Left lung (tissue), 10 donors: ENCODE data around the gene MAPK4. TPM values are rescaled to one million over a fixed set of nuclear protein-coding genes. Genes with fewer than 3 reads are reported as not detected.
A peak's percentile ranks its signal among the peaks of the same experiment; 100 is the strongest.

Source experiments
- ATAC-seq: fragments of 200-7000 bp; cut with Tn5 transposase; one replicate; pipeline ENCODE4 v1.9.1; 2020; ENCODE audit warnings: moderate library complexity
- DNase-seq, 4 donors: peaks; one replicate each; pipeline ENCODE4 v3.0.0-alpha.2; 2013 to 2020
- H3K27ac ChIP-seq, 2 donors: fragments of 200-600 bp; sonication (generic) in 1 of 2; one replicate each; pipeline versions ENCODE4 v1.5.0 to v1.8.0; 2020 to 2021
- H3K27me3 ChIP-seq, 2 donors: fragments of 200-600 bp; sonication (generic) in 1 of 2; one replicate each; pipeline versions ENCODE4 v1.5.0 to v1.8.0; 2020 to 2021
- H3K36me3 ChIP-seq, 2 donors: fragments of 200-600 bp; sonication (generic) in 1 of 2; one replicate each; pipeline versions ENCODE4 v1.5.0 to v1.8.0; 2020 to 2021
- H3K4me1 ChIP-seq, 2 donors: fragments of 200-600 bp; one replicate each; pipeline ENCODE4 v1.8.0; 2021
- H3K4me3 ChIP-seq, 2 donors: fragments of 200-600 bp; sonication (generic) in 1 of 2; one replicate each; pipeline versions ENCODE4 v1.5.0 to v1.8.0; 2020 to 2021; ENCODE audit warnings: mild to moderate bottlenecking in 1 of 2
- H3K9me3 ChIP-seq, 2 donors: fragments of 200-600 bp; sonication (generic) in 1 of 2; one replicate each; pipeline versions ENCODE4 v1.5.0 to v1.8.0; 2020 to 2021
- CTCF ChIP-seq, 2 donors: fragments of 200-600 bp; sonication (generic) in 1 of 2; IDR thresholded peaks; one replicate each; pipeline versions ENCODE4 v1.5.0 to v1.8.0; 2021; ENCODE audit warnings: antibody characterized with exemption in 2 of 2
- intact Hi-C, 2 donors: fragments of 100-400 bp; cut with DNase I; formaldehyde crosslinking; loops; one replicate each; pipeline versions ENCODE4 v1.11.2 to v1.14.2; 2022
- polyA plus RNA-seq, 6 donors: library from polyadenylated mRNA; unstranded; fragments of 120-200 nt; gene quantifications; one replicate each; pipeline ENCODE4 v1.2.1, GENCODE V29; 2013; ENCODE audit not compliant: insufficient read length in 6 of 6
- total RNA-seq, 2 donors: library from RNA; stranded (reverse); fragmentation: NEBNext Ultra II Directional; extraction: Animal tissue kit (Norgen Biotek cat#: 25700); gene quantifications; one replicate each; pipeline ENCODE4 v1.2.1, GENCODE V29; 2021
- donor health status: DM: no; HTN: yes; CAD: no.
- donor health status: DM: no; HTN: no; CAD: no.

The MAPK4 gene
- total and polyA plus RNA-seq, 8 donors, result 0.55 to 2.1 (median 1.3) TPM

- Histone ChIP-seq H3K27ac (no peak overlapping the region), H3K27me3 (no peaks in the 10 kb centered on the region), H3K36me3 (no peaks in the 10 kb centered on the region), H3K4me3 (no peak overlapping the region), H3K4me1 (no peaks in the 10 kb centered on the region), H3K9me3 (peaks cover 0 to 11% of the 10 kb centered on the region in 2 donors)
- DNase-seq (no peak), ATAC-seq (no peak)
- no peak for TF ChIP-seq CTCF (IDR thresholded peaks at IDR 0.05)
- intact Hi-C loops, result no loop called here
Measured at GRCh38 chr18:50579061-50579774, 19.3 kb downstream of the MAPK4 start.

GRCh38 chr18:50581517-50581916, 21.6 kb downstream of the MAPK4 start:
- Histone ChIP-seq H3K4me1 (no peaks in the 10 kb centered on the region), H3K36me3 (no peaks in the 10 kb centered on the region), H3K27me3 (no peaks in the 10 kb centered on the region), H3K27ac (no peak overlapping the region), H3K9me3 (peaks cover 0 to 16% of the 10 kb centered on the region in 2 donors), H3K4me3 (no peak overlapping the region)
- intact Hi-C loops, result no loop called here
- no peak for TF ChIP-seq CTCF (IDR thresholded peaks at IDR 0.05)
- ATAC-seq (no peak), DNase-seq (no peak)

GRCh38 chr18:50582500-50582899, 22.6 kb downstream of the MAPK4 start:
- DNase-seq (no peak), ATAC-seq (no peak)
- intact Hi-C loops, result no loop called here

GRCh38 chr18:50586710-50587109, 26.8 kb downstream of the MAPK4 start:
- Histone ChIP-seq H3K27ac (no peak overlapping the region), H3K9me3 (peaks cover 0 to 27% of the 10 kb centered on the region in 2 donors), H3K36me3 (no peaks in the 10 kb centered on the region), H3K4me3 (no peak overlapping the region), H3K27me3 (no peaks in the 10 kb centered on the region), H3K4me1 (no peaks in the 10 kb centered on the region)
- DNase-seq (no peak), ATAC-seq (no peak)
- intact Hi-C loops, result no loop called here
- TF ChIP-seq CTCF (IDR thresholded peaks at IDR 0.05), result peak in 1 of 2 donors; percentile 11

More at GRCh38 chr18:50582500-50582899, 22.6 kb downstream of the MAPK4 start:
- no peak for TF ChIP-seq CTCF (IDR thresholded peaks at IDR 0.05)
- no peaks in the 10 kb centered on the region for H3K4me1 ChIP-seq
- H3K36me3 ChIP-seq, result no peaks in the 10 kb centered on the region
- peaks cover 0 to 22% of the 10 kb centered on the region in 2 donors for H3K9me3 ChIP-seq
- no peak overlapping the region for H3K27ac ChIP-seq
- H3K4me3 ChIP-seq, result no peak overlapping the region
- no peaks in the 10 kb centered on the region for H3K27me3 ChIP-seq

GRCh38 chr18:50590593-50590992, 30.7 kb downstream of the MAPK4 start:
- no peak for ATAC-seq

More at GRCh38 chr18:50590593-50590992, 30.7 kb downstream of the MAPK4 start:
- no peak for TF ChIP-seq CTCF (IDR thresholded peaks at IDR 0.05)
- Histone ChIP-seq H3K4me3 (no peak overlapping the region), H3K36me3 (no peaks in the 10 kb centered on the region), H3K27me3 (no peaks in the 10 kb centered on the region), H3K4me1 (no peaks in the 10 kb centered on the region), H3K27ac (no peak overlapping the region), H3K9me3 (peaks cover 0 to 15% of the 10 kb centered on the region in 2 donors)
- intact Hi-C loops, result no loop called here
- no peak for DNase-seq
